Mucosa of stomach (tissue), 1 donor: ENCODE measurements around the gene SIPA1L3.
"Not testable (repeated sequence)": the region's sequence is repeated elsewhere in the genome, so short reads cannot be mapped to it uniquely, and the experiment has no call there.

ENCODE experiments used
- H3K27me3 ChIP-seq: one replicate; pipeline ENCODE4 v1.7.0; 2013; ENCODE audit warnings: mild to moderate bottlenecking, low read length; ENCODE audit not compliant: control insufficient read depth, insufficient read depth
- H3K36me3 ChIP-seq: one replicate; pipeline ENCODE4 v1.7.0; 2013; ENCODE audit warnings: low read length; ENCODE audit not compliant: control insufficient read depth, insufficient read depth
- H3K4me1 ChIP-seq: one replicate; pipeline ENCODE4 v1.7.0; 2013; ENCODE audit warnings: mild to moderate bottlenecking, low read length; ENCODE audit not compliant: control insufficient read depth, insufficient read depth
- H3K4me3 ChIP-seq: one replicate; pipeline ENCODE4 v1.7.0; 2013; ENCODE audit warnings: low read length
- H3K9ac ChIP-seq: one replicate; pipeline ENCODE4 v1.7.0; 2013; ENCODE audit warnings: mild to moderate bottlenecking, low read length, moderate library complexity
- H3K9me3 ChIP-seq: one replicate; pipeline ENCODE4 v1.7.0; 2013; ENCODE audit warnings: mild to moderate bottlenecking, low read length, moderate library complexity; ENCODE audit not compliant: control insufficient read depth
- donor health status: Pancreatic carcinoma.

SIPA1L3 gene

DNA sequence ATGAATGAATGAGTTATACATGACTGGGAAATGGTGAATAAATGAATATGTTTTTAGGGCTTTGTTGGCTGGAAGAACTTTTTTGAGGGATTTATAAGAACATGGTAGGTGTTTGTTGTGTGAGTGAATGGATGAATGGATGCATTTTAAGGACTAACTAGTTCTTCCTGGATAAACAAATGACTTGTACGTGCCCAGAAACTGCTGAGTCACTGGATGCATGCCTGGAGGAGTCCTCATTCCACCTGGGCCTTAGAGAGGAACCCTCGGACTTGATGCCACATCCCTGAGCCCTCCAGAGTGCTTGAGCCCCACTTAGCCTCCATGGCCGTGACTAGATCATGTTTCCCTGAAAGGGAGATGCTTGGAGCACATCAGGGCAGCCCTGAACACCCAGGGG lies 163.6 kb downstream of the SIPA1L3 start:
- no peaks in the 10 kb centered on the region for H3K9me3 ChIP-seq
- H3K4me3 ChIP-seq = no peak overlapping the region
- H3K9ac ChIP-seq = no peak overlapping the region
- H3K27me3 ChIP-seq = no peaks in the 10 kb centered on the region
- H3K36me3 ChIP-seq = no peaks in the 10 kb centered on the region
- H3K4me1 ChIP-seq = peaks cover 4% of the 10 kb centered on the region

DNA sequence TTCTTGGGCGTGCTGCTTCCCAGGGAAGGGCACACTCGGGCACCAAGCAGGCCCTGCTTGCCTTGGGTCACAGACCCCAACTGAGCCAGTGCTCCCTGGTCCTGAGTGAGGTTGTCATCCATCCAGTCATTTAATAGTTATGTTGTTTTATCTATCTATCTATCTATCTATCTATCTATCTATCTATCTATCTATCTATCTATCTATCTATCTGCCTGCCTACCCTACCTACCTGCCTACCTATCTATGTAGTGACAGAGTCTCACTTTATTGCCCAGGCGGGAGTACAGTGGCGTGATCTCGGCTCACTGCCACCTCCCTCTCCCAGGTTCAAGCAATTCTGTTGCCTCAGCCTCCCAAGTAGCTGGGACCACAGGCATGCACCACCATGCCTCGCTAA lies 164.0 kb downstream of the SIPA1L3 start:
- not testable (repeated sequence) for H3K9ac ChIP-seq, H3K9me3 ChIP-seq, H3K4me3 ChIP-seq, H3K36me3 ChIP-seq, H3K4me1 ChIP-seq, H3K27me3 ChIP-seq

- H3K4me1 ChIP-seq = peaks cover 4% of the 10 kb centered on the region
- H3K36me3 ChIP-seq = no peaks in the 10 kb centered on the region
- H3K4me3 ChIP-seq = no peak overlapping the region
- H3K27me3 ChIP-seq = no peaks in the 10 kb centered on the region
- H3K9ac ChIP-seq = no peak overlapping the region
- H3K9me3 ChIP-seq = no peaks in the 10 kb centered on the region
Observed at GRCh38 chr19:38071647-38072046, 164.6 kb downstream of the SIPA1L3 start.

DNA sequence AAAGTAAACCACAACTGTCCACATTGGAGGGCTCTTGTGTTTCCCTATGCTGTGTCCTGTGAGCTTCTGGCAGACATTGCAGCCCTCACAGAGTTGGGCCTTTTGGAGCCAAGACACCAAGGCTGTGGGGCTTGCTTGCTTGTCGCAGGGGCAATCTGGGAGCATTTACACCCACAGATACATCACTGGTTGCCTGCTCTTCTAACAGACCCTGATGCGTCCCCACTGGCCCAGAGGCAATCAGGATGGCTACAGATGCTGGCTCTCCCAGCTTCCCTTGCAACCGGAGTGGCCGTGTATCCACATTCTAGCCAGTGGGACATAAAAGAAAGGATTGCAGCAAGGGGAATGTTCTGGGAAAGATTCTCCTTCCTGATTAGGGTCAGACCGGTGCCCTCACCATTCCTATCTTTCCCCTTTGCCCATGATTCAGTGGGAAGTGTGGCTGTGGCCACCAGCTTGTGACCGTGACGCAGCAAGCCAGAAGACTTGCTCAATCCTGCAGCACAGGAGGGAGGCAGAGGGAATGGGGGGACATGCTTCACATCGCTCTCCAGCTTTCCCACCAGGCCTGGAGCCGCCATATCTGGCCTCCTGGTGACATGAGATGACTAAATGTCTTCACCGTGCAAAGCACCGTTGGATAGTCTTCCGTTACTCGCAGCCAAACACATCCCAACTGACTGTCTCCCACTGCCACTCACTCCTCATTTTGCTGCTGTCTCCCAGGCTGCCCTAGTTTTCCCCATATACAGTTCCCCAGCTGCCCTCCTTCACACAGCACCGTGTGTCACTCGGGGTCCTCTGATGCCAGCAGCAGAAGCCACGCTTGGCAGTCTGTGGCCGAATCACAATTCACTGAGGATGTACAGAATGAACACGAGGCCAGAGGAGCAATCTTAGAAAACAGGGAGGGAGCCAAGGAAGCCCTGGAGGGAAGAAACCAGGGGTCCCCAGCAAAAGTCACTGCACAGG lies 166.1 kb downstream of the SIPA1L3 start:
- Histone ChIP-seq H3K36me3 (no peaks in the 10 kb centered on the region), H3K27me3 (no peaks in the 10 kb centered on the region), H3K4me1 (peaks cover 4% of the 10 kb centered on the region), H3K4me3 (no peak overlapping the region), H3K9me3 (no peaks in the 10 kb centered on the region), H3K9ac (no peak overlapping the region)

DNA sequence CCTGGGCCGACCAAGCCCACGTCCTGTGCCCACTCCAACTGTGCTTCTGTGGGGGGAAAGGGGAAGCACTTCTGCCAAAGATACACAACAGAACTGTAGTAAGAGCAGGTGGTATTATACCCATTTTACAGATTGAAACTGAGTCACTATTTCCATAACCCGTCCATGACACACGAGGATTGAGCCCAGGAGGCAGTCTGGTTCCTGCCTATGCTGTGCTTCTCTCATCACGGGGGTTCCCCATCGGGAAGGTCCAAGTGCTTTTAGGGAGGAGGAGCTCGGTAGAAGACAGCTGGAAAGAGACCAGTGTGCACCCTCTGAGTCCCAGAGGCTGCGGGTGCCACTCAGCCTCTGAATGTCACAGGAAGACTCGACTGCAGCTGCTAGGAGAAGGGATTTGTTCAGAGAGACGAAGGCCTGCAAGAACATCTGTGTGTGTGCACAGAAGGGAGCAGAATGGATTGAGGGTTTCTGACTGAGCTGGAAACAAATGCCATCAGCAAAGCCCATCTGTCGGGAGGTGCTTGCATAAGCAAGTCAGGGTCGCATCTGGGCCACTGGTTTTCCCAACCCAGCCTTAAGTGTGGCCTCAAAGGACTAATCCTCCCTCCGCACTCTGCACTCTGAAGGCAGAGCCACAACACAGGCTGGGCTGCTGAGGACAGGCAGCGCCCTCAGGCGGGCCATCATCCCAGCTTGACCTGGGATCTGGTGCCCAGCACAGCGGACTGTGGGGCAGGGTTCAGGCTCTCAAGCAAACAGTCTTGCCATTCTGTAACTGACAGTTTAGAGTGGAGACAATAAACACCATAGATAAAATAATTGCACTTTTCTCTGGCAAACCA lies 167.1 kb downstream of the SIPA1L3 start:
- H3K27me3 ChIP-seq = no peaks in the 10 kb centered on the region
- H3K4me3 ChIP-seq = no peak overlapping the region
- no peak overlapping the region for H3K9ac ChIP-seq

DNA sequence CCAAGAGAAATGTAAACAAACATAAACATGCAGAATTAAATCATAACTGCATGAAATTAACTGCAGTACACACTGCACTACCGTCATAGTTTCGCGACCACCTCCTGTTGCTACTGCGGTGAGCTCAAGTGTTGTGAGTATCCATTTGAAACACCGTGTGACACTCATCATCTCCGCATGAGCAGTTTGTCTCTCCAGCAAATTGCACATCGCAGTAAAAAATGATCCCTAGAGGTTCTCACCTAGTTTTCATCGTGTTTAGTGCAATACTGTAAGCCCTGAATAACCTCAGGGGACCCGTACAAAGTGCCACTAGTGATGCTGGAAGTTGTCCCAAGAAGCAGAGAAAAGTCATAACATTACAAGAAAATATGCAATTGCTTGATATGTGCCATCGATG lies 169.3 kb downstream of the SIPA1L3 start:
- H3K9ac ChIP-seq = no peak overlapping the region
- peaks cover 4% of the 10 kb centered on the region for H3K4me1 ChIP-seq
- H3K27me3 ChIP-seq = no peaks in the 10 kb centered on the region
- H3K9me3 ChIP-seq = no peaks in the 10 kb centered on the region
- H3K4me3 ChIP-seq = no peak overlapping the region
- no peaks in the 10 kb centered on the region for H3K36me3 ChIP-seq

More for the DNA sequence above, 167.1 kb downstream of the SIPA1L3 start:
- Histone ChIP-seq H3K4me1 (peaks cover 4% of the 10 kb centered on the region), H3K9me3 (no peaks in the 10 kb centered on the region), H3K36me3 (no peaks in the 10 kb centered on the region)

- Histone ChIP-seq H3K27me3 (no peaks in the 10 kb centered on the region), H3K36me3 (no peaks in the 10 kb centered on the region), H3K4me3 (no peak overlapping the region), H3K9me3 (no peaks in the 10 kb centered on the region), H3K9ac (no peak overlapping the region), H3K4me1 (peaks cover 4% of the 10 kb centered on the region)
Observed at GRCh38 chr19:38078302-38078930, 171.4 kb downstream of the SIPA1L3 start.

DNA sequence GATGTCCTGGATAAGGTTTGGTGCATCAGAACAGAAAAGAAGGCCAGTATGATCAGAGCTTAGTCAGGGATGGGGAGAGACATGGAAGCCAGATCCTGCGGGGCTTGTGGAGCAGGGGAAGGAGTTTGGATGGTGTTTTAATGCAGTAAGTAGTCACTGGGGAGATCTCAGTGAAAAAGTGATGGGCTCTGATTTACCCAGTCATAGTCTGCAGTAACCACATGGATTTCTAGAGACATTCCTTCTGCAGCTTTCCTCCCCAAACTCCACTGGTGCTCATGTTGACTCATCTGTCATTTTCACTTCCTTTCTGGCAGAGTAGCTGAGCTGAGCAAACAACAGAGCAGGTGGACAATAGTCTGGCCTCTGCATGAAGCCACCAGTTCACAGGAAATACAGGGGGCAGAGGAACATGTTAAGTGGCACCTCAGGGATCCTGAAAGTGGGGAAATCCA lies 172.9 kb downstream of the SIPA1L3 start:
- Histone ChIP-seq H3K27me3 (no peaks in the 10 kb centered on the region), H3K4me1 (peaks cover 4% of the 10 kb centered on the region), H3K9ac (no peak overlapping the region), H3K36me3 (no peaks in the 10 kb centered on the region), H3K9me3 (no peaks in the 10 kb centered on the region), H3K4me3 (no peak overlapping the region)

DNA sequence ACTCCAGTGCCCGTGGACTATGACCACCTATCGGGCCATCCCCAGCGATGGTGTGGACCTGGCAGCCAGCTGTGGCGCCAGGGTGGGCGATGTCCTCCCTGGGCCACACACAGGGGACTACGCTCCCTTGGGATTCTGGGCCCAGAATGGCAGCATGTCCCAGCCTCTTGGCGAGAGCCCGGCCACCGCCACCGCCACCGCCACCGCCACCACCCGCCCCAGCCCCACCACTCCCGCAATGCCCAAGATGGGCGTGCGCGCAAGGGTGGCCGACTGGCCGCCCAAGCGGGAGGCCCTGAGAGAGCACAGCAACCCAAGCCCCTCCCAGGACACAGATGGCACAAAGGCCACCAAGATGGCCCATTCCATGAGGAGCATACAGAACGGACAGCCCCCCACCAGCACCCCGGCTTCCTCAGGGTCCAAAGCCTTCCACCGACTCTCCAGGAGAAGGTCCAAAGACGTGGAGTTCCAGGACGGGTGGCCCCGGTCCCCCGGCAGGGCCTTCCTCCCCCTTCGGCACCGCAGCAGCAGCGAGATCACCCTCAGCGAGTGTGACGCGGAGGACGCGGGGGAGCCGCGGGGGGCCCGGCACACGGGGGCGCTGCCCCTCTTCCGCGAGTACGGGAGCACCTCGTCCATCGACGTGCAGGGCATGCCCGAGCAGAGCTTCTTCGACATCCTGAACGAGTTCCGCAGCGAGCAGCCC lies 174.7 kb downstream of the SIPA1L3 start:
- Histone ChIP-seq H3K27me3 (no peaks in the 10 kb centered on the region), H3K36me3 (no peaks in the 10 kb centered on the region), H3K4me3 (no peak overlapping the region), H3K9ac (no peak overlapping the region), H3K9me3 (no peaks in the 10 kb centered on the region), H3K4me1 (peaks cover 4% of the 10 kb centered on the region)

DNA sequence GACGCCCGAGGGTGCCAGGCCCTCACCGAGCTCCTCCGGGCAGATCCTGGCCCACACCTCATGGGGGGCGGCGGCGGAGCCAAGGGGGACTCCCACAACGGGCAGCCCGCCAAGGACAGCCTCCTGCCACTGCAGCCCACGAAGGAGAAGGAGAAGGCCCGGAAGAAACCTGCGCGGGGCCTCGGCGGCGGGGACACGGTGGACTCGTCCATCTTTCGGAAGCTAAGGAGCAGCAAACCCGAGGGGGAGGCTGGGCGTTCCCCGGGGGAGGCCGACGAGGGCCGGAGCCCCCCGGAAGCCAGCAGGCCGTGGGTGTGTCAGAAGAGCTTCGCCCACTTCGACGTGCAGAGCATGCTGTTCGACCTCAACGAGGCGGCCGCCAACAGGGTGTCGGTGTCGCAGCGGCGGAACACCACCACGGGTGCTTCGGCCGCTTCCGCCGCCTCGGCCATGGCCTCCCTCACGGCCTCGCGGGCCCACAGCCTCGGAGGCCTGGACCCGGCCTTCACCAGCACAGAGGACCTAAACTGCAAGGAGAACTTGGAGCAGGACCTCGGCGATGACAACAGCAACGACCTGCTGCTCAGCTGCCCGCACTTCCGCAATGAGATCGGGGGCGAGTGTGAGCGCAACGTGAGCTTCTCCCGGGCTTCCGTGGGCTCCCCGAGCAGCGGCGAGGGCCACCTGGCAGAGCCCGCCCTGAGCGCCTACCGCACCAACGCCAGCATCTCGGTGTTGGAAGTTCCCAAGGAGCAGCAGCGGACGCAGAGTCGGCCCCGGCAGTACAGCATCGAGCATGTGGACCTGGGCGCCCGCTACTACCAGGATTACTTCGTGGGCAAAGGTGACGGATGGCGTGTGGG lies 175.5 kb downstream of the SIPA1L3 start:
- no peaks in the 10 kb centered on the region for H3K36me3 ChIP-seq
- H3K9me3 ChIP-seq = no peaks in the 10 kb centered on the region
- H3K4me3 ChIP-seq = no peak overlapping the region
- peaks cover 4% of the 10 kb centered on the region for H3K4me1 ChIP-seq
- H3K27me3 ChIP-seq = no peaks in the 10 kb centered on the region
- no peak overlapping the region for H3K9ac ChIP-seq

DNA sequence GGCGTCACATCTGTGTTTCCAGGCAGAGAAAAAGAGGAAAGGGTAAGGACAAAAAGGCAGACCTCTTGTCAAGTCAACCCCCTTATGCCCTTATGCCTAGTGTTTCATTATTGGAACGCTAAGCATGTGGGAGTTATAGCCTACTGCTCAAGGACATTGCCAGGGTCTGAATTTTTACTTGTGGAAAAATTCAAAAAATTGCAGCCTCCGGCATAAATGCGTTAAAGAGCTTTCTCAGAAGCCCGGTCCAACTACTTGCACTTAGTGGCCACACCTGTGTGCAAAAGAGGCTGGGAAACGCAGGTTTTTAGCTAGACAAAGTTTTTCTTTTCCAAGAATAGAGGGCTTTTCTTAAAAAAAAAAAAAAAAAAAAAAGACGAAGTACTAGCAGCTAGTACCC lies 177.2 kb downstream of the SIPA1L3 start:
- Histone ChIP-seq H3K4me1 (peaks cover 4% of the 10 kb centered on the region), H3K9ac (no peak overlapping the region), H3K36me3 (no peaks in the 10 kb centered on the region), H3K4me3 (no peak overlapping the region), H3K27me3 (no peaks in the 10 kb centered on the region), H3K9me3 (no peaks in the 10 kb centered on the region)
